ENCODE data around the gene NOS1AP.

NOS1AP gene

DNA sequence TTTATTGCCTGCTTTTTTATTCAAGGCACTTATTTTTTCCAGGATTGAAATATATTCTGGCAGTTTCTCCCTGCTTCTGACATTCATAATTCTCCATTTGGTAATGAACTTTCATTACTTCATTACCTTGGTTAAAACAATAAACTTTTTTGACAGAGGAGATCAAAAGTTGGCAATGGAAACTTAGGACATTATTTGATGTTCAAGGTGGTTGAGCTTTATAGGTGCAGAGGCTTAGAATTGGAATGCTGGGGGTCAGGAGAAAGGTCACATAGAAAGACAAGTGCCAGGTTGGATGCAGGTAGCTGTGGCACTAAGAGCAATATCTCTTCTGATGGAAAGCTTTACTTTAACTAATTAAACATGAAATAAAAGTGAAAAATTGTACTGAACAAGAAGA lies 154.8 kb downstream of the NOS1AP start:
- DNase-seq = no peak

GRCh38 chr1:162228586-162228985 lies 159.1 kb downstream of the NOS1AP start:
- DNase-seq = no peak

GRCh38 chr1:162229549-162229948 lies 160.1 kb downstream of the NOS1AP start:
- DNase-seq = no peak

DNA sequence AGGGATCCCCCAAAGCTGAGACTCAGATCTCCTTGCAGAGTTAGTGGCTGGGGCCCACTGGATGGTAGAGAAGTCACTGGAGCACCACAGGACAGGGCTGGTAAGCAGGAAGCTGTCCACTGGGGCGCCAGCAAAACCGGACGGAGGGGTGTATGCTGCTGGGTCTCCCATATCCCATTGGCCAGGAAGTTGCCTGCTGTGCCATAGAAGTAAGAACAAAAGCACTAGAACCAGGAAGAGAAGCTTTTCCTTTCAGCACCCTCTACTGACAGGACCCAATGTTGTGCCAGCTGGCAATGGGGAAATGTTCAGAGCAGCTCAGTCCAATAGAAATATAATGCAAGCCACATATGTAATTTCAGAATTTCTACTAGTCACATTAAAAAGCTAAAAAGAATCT lies 160.6 kb downstream of the NOS1AP start:
- DNase-seq = peak; percentile 24

GRCh38 chr1:162230517-162230916 lies 161.0 kb downstream of the NOS1AP start:
- DNase-seq = no peak

DNA sequence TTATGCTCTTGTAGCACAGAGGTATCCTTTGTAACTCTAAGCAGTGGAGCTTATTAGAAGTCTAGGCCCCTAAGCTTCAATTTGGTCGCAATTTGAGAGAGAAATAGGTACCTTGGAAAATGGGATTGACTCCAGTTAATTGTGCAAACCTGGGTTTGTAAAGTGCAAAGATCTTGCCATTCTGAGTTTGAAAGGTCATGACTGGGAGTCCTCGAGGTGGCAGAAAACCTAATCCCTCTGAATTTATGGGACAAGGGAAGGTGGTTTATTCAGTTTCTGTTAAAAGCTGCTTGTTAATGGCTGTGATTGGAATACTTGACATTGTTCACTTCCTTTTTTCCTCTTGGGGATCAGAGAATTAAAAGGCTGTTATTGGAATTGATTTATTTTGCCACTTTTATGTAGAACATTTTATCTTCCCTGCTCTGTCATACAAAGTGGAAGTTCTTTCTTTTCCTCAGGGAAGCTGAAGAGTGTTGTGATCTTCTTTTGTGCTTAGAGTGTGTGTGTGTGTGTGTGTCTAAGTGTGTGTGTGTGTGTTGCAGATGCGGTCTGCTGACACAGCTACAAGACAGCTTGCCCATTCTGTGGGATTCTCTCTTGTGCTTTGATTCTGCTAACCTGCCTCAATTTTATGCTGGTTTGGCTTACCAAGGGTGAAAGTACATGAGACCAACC lies 162.7 kb downstream of the NOS1AP start:
- no peak for DNase-seq

GRCh38 chr1:162233066-162233465 lies 163.6 kb downstream of the NOS1AP start:
- no peak for DNase-seq

- no peak for DNase-seq
Observed at GRCh38 chr1:162233937-162234336, 164.4 kb downstream of the NOS1AP start.

- DNase-seq = no peak
Observed at GRCh38 chr1:162234571-162234970, 165.1 kb downstream of the NOS1AP start.

DNA sequence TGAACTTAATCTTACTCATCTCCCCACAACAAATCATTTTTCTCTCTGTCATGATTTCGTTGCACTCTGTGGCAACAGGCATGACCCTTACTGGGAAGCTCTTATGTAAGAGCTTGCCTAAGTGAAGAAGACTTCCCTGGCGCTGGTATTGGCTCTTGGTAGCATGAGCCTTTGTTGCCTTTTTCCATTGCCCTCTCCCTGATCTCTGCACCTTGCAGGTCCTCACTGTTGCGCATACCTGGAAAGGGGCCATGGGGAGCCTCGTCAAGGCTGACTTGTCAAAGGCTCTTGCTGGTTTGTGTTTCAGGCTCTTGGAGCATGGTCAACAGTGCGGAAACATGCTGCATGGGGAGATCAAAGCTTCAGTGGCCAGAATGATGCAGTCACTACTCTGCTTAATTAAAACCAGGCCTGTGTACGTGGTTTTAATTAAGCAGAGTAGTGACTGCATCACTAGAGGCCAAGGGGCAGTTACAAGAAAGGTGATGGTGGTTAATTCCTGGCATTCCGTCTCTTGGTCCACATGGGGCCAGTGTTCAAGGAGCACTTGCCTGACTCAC lies 165.8 kb downstream of the NOS1AP start:
- no peak for DNase-seq

DNA sequence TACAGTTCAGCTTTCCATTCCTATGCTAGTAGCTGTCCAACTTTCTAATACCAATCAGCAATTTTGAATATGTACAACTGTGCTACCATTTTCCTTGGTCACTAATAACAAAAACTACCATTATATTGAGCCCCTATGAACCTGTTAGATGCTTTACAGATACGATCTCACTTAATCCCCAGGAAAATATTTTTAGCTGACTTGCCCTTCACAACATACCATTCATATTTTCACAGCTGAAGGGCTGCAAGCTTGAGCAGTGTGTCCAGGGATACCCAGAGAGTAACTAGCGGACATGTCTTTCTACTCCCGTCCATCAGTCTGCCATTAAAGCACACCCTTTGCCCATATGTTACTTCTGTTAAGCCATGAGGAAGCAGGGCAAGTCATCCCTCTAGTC lies 166.7 kb downstream of the NOS1AP start:
- no peak for DNase-seq

- no peak for DNase-seq
Observed at GRCh38 chr1:162236618-162237017, 167.1 kb downstream of the NOS1AP start.

DNA sequence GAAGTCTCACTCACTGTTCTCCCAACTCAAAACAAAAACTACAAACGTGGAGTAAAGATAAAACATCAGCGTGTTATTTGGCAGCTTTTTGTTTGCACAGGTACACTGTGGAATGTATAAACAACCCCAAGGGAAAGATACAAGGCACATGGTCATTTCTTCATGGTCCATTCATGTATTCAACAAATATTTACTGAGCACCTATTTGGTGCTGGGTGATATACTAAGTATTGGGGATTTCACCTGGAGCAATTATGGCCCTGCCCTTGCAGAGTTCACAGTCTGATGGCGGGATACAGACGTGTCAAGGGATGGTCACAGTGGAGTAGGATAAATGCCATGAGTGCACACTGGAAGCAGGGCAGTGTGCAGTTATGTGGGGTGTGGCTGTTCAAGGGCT lies 171.1 kb downstream of the NOS1AP start:
- no peak for DNase-seq

DNA sequence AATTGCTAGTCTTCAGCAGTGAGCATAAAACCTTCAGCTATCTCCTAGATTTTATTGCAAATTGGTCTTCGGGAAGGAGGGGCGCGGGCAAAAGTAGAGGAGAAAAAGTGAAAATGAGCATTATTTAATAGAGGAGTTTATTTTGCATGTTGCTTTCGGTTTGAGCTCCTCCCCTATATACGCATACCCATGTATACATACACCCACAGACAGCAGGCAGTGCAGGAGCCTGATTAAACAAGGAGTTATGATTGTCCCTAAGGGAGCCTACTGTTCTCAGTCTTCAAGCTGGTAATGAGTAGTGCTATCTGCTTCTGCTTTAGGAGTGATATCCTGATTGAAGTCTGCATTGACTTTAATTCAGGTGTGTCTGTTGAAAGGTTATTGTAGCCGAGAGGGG lies 173.3 kb downstream of the NOS1AP start:
- no peak for DNase-seq

GRCh38 chr1:162248854-162249535 lies 179.5 kb downstream of the NOS1AP start:
- no peak for DNase-seq

DNA sequence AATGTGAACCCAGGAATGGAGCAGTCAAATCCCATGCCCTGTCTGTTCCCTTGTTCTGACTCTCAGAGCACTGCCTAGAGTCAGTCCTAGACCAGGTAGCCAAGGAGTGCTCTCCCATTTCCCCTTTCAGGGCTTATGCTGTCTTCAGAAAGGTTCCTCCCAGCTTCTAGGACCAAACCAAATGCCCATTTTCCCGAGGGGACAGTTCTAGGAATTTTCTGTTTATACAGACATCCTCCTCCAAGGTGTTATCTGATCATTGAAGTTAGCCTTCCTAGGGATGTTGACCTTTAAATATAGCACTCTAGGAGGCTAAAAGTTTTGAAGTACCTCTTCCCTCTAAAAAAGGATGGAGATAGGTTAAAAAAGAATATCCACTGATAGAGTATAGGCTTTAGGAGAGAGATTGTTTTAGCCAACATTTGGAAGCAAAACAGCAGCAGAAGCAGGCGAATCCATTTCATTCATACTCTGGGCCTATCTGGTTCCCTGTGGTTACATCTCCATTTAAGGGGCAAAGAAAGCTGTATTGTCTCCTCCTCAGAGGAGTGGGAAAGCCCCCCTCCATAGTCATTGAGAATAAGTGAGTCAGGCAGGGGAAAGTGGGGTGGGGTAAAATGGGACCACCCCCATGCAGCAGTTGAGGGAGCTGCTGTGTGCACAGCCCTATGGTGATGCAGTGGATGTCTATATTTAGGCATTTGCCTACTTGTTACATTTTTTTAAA lies 180.7 kb downstream of the NOS1AP start:
- DNase-seq = no peak

GRCh38 chr1:162251102-162251501 lies 181.6 kb downstream of the NOS1AP start:
- no peak for DNase-seq

DNA sequence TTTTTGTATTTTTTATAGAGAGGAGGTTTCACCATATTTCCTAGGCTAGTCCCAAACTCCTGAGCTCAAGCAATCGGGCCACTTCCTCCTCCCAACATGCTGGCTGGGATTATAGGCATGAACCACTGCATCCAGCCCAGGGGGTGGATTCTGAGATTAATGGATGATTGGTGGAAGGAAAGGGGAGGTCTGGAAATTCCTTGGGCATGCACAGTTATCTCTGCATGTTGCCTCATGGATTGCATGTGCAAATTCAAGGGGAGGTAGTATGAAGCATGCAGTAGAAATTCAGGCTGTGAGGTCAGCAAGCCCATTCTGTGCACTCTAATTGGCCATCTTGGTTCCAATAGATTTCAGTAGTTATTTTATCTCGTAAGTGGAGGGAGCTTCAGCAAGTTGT lies 182.7 kb downstream of the NOS1AP start:
- DNase-seq = no peak

DNA sequence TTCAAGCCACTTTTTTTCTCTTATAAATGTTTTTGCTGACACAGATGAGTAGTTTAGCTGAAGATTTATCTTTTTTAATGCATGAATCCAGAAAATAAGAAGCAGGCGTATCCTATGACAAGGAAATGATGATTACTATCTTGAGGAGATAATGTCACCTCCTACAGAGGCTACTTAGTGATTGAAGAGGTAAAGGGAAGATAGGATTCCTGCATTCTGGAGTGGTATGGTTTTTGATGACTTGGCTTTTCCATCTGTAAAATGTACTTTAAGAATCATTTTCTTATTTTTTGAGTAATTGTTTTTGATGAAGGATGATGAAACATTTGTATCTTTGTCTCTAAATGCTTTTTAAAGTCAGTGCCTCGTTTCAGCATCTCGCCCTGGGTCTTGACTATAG lies 184.3 kb downstream of the NOS1AP start:
- DNase-seq = no peak

GRCh38 chr1:162256287-162256686 lies 186.8 kb downstream of the NOS1AP start:
- no peak for DNase-seq

DNA sequence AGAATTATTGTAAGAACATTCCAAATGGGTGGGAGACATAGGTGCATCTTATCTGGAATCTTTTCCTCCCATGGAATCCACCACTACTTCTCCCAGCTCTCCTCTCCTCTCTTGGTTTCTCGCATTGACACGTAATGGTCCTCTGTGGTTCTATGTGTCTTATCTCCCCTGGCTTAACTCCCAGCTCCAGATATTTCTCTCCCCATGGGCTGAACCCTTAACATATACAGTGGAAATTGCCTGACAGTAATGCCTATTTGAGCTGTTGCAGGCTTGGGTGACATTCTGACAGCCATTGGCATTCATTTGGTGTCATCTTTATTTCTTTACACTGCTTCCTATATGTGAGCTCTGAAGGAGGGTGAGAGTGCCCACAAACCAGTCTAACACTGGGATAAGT lies 188.9 kb downstream of the NOS1AP start:
- no peak for DNase-seq

GRCh38 chr1:162259894-162260455 lies 190.5 kb downstream of the NOS1AP start:
- DNase-seq = no peak

DNA sequence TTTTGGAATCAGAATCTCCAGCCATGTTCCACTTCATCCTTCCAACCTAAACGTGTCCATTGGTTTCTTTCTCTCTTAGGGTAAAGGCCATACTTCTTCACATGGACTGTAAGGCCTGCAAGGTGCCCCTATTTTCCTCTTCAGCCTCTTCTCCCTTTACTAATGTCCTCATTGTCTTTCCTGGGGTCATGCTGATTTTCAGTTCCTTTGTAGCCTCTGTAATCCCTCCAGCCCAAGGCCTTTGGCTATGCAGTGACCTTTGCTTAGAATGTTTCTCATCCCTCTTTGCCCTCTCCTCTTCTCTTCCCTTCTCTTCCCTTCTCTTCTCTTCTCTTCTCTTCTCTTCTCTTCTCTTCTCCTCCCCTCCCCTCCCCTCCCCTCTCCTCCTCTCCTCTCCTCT lies 194.6 kb downstream of the NOS1AP start:
- DNase-seq = no peak

GRCh38 chr1:162265983-162266382 lies 196.5 kb downstream of the NOS1AP start:
- no peak for DNase-seq

Data from NCI-H510A (cell line).